ENCODE data around the gene ZNF573. TPM values are rescaled to one million over a fixed set of nuclear protein-coding genes. Genes with fewer than 3 reads are reported as not detected.

The ZNF573 gene
- total and polyA plus RNA-seq, 2 of the 13 experiments (the other 11 are each of a cell fraction or from before 2014, with no cell fraction given), result 3.1 to 9.3 TPM

- no peak for TF ChIP-seq ZFP36 (IDR thresholded peaks at IDR 0.05; ENCODE audit: borderline replicate concordance, low read depth, low read length, partially characterized antibody)
- TF ChIP-seq NFYB (CRISPR knock-in tag; IDR thresholded peaks at IDR 0.05), result peak; percentile 60
- TF ChIP-seq THRA (CRISPR knock-in tag; IDR thresholded peaks at IDR 0.05; ENCODE audit: borderline replicate concordance), result peak; percentile 57
- TF ChIP-seq SAFB2 (CRISPR knock-in tag; IDR thresholded peaks at IDR 0.05; ENCODE audit: borderline replicate concordance, low read depth), result no peak
- TF ChIP-seq ZNF800 (CRISPR knock-in tag; IDR thresholded peaks at IDR 0.05), result peak; percentile 93; the same call in 1 of the 2 replicates
- TF ChIP-seq CBX2 (IDR thresholded peaks at IDR 0.05; ENCODE audit: low read depth, low read length), result no peak
- TF ChIP-seq CBX2 (CRISPR knock-in tag; IDR thresholded peaks at IDR 0.05; ENCODE audit: low read depth), result no peak
- TF ChIP-seq MTF2 (CRISPR knock-in tag; IDR thresholded peaks at IDR 0.05; ENCODE audit: borderline replicate concordance), result no peak
- no peak for TF ChIP-seq ZNF543 (CRISPR knock-in tag; IDR thresholded peaks at IDR 0.05)
- TF ChIP-seq NKX3-1 (CRISPR knock-in tag; IDR thresholded peaks at IDR 0.05), result 0 out of 2 replicates have a peak, but pooled peaks have one; percentile 51
- TF ChIP-seq KAT8 (CRISPR knock-in tag; IDR thresholded peaks at IDR 0.05), result peak; percentile 87
- no peak for TF ChIP-seq ARID3A (IDR thresholded peaks at IDR 0.05; ENCODE audit: low read depth, low read length)
- no peak for TF ChIP-seq AFF4 (CRISPR knock-in tag; IDR thresholded peaks at IDR 0.05)
- TF ChIP-seq TAF1 (CRISPR knock-in tag; IDR thresholded peaks at IDR 0.05), result peak; percentile 91
- peak; percentile 69; the same call in 1 of the 2 replicates for TF ChIP-seq ZBTB38 (CRISPR knock-in tag; IDR thresholded peaks at IDR 0.05)
- TF ChIP-seq ZNF430 (CRISPR knock-in tag; IDR thresholded peaks at IDR 0.05), result peak; percentile 85; the same call in 1 of the 2 replicates
- TF ChIP-seq ARNTL (CRISPR knock-in tag; IDR thresholded peaks at IDR 0.05), result no peak
- TF ChIP-seq ZNF317 (CRISPR knock-in tag; IDR thresholded peaks at IDR 0.05), result no peak
- no peak for TF ChIP-seq CERS6 (CRISPR knock-in tag; IDR thresholded peaks at IDR 0.05)
- no peak for TF ChIP-seq ZNF160 (CRISPR knock-in tag; IDR thresholded peaks at IDR 0.05)
- no peak; the same call in 1 of the 2 replicates for TF ChIP-seq NFKB2 (CRISPR knock-in tag; IDR thresholded peaks at IDR 0.05; ENCODE audit: borderline replicate concordance)
Observed at GRCh38 chr19:37691881-37692504, 87.4 kb downstream of the ZNF573 start (continued).

Data from HepG2 (cell line).